ENCODE measurements around the gene THSD4.

DNA sequence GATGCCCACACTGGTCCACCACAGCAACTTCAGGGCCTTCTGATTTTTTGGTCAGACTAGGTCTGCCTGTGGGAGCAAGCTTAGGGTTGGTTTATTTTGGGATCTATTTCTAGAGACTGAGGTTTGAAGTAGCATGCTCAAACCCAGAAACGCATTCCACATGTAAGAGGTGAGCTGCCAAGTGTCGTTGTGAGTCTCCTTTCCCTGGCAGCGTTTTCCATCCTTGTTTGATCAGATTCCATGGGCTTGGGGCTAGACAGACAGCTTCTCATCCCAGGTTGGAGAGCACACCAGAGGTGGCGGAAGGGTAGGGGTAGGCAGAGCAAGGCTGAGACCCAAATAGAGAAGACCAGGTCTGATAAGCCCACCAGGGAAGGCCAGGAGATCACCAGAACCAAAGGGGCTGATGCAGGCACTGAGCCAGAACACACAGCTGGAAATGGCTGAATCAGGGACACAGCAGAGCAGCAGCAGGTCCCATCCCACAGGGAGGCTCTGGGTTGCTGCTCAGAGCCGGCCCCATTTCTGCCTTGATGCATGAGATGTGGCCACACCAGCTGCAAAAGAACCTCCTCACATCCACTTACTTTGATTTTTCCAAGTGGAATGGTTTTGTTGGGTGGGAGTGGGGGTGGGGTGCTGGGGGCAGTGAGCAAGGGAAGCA, 186.8 kb downstream of the THSD4 start:
- TF ChIP-seq, protein P1, sequence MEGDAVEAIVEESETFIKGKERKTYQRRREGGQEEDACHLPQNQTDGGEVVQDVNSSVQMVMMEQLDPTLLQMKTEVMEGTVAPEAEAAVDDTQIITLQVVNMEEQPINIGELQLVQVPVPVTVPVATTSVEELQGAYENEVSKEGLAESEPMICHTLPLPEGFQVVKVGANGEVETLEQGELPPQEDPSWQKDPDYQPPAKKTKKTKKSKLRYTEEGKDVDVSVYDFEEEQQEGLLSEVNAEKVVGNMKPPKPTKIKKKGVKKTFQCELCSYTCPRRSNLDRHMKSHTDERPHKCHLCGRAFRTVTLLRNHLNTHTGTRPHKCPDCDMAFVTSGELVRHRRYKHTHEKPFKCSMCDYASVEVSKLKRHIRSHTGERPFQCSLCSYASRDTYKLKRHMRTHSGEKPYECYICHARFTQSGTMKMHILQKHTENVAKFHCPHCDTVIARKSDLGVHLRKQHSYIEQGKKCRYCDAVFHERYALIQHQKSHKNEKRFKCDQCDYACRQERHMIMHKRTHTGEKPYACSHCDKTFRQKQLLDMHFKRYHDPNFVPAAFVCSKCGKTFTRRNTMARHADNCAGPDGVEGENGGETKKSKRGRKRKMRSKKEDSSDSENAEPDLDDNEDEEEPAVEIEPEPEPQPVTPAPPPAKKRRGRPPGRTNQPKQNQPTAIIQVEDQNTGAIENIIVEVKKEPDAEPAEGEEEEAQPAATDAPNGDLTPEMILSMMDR (IDR thresholded peaks at IDR 0.05; ENCODE audit: low read depth, low read length) = no peak
- no peak for TF ChIP-seq EZH2phosphoT487 (IDR thresholded peaks at IDR 0.05; ENCODE audit: low read depth)

Data from OCI-LY3 (cell line).